A549 (cell line): ENCODE results near the gene SARS2. TPM values are rescaled to one million over a fixed set of nuclear protein-coding genes. Genes with fewer than 3 reads are reported as not detected.
A peak's percentile ranks its signal among the peaks of the same experiment; 100 is the strongest.

Experiments used
- ATAC-seq, 2 experiments: fragments of 200-7000 bp in 1 of 2; fragments of >200 bp in 1 of 2; cut with Nextera tagmentation in 1 of 2; cut with Tn5 transposase in 1 of 2; 3 replicates each; pipeline versions ENCODE4 v1.8.0 to v1.9.1; 2018 to 2020; ENCODE audit warnings: mild to moderate bottlenecking in 1 of 2, moderate library complexity in 1 of 2
- CTCF ChIA-PET: fragments of 300-600 bp; sonication (Branson Sonifier 250); formaldehyde crosslinking; extraction: SDS; loops from one replicate; lab custom pipeline; 2021; ENCODE audit warnings: antibody characterized with exemption, inconsistent platforms; lab: Yijun Ruan, JAX
- POLR2A ChIA-PET: fragments of 350-600 bp; formaldehyde crosslinking; extraction: SDS; loops from one replicate; lab custom pipeline; 2021; ENCODE audit warnings: antibody characterized with exemption, inconsistent platforms; lab: Yijun Ruan, JAX
- DNase-seq, 2 experiments: peaks; one replicate each; pipeline versions ENCODE4 v3.0.0 to v3.0.0-alpha.2; 2011 to 2016; ENCODE audit warnings: low read depth in 1 of 2, low spot score in 1 of 2
- FAIRE-seq: peaks from 2 replicates; lab custom pipeline; 2011; peaks lifted over from hg19 to GRCh38; lab: Jason Lieb, UNC
- H3K27ac ChIP-seq, 2 experiments: fragments of >200 bp; sonication (Bioruptor Twin); formaldehyde crosslinking; 3 replicates each; pipeline ENCODE4 v1.5.1; 2016 to 2017
- H3K4me1 ChIP-seq: fragments of >200 bp; sonication (Bioruptor Twin); formaldehyde crosslinking; 3 replicates; pipeline ENCODE4 v1.6.1; 2016
- H3K4me2 ChIP-seq: fragments of >200 bp; sonication (Bioruptor Twin); formaldehyde crosslinking; 3 replicates; pipeline ENCODE4 v1.6.1; 2016
- H3K4me3 ChIP-seq: fragments of >200 bp; sonication (Bioruptor Twin); formaldehyde crosslinking; 3 replicates; pipeline ENCODE4 v1.5.1; 2016
- H3K9me3 ChIP-seq: fragments of >200 bp; sonication (Bioruptor Twin); formaldehyde crosslinking; 3 replicates; pipeline ENCODE4 v1.6.1; 2016
- CEBPB ChIP-seq, 2 experiments: fragments of >200 bp in 1 of 2; sonication (Bioruptor Twin) in 1 of 2; formaldehyde crosslinking in 1 of 2; IDR thresholded peaks; 2 replicates each; pipeline ENCODE4 v1.6.1; 2012 to 2016
- FOSB ChIP-seq: fragments of 250-450 bp; sonication (Bioruptor Pico); IDR thresholded peaks from 2 replicates; pipeline ENCODE4 v1.5.0; 2020; ENCODE audit warnings: mild to moderate bottlenecking, moderate library complexity
- HDAC2 ChIP-seq: fragments of 200-600 bp; sonication (generic); IDR thresholded peaks from 2 replicates; pipeline ENCODE4 v1.6.1; 2016
- JUN ChIP-seq, 2 experiments: fragments of >200 bp; sonication (Bioruptor Twin); formaldehyde crosslinking; IDR thresholded peaks; 2 replicates in 1 of 2; 3 replicates in 1 of 2; pipeline ENCODE4 v1.6.1; 2016 to 2017
- KDM1A ChIP-seq: fragments of 200-600 bp; sonication (generic); IDR thresholded peaks from 2 replicates; pipeline ENCODE4 v1.6.1; 2016; ENCODE audit warnings: low read depth, mild to moderate bottlenecking
- NFE2L2 ChIP-seq: fragments of 150-350 bp; conservative IDR thresholded peaks from 2 replicates; pipeline ENCODE4 v1.6.1; 2014; ENCODE audit warnings: low read length
- NPAS2 ChIP-seq: fragments of 250-450 bp; sonication (Bioruptor Pico); IDR thresholded peaks from 2 replicates; pipeline ENCODE4 v1.8.0; 2022; ENCODE audit warnings: mild to moderate bottlenecking, moderate library complexity, borderline replicate concordance
- POLR2AphosphoS2 ChIP-seq: conservative IDR thresholded peaks from 2 replicates; pipeline ENCODE4 v1.6.1; 2012; ENCODE audit warnings: low read length, improper control_type of control experiment, inconsistent platforms
- RAD21 ChIP-seq, 2 experiments: fragments of >200 bp in 1 of 2; sonication (Bioruptor Twin) in 1 of 2; formaldehyde crosslinking in 1 of 2; IDR thresholded peaks in 1 of 2; conservative IDR thresholded peaks in 1 of 2; 2 replicates in 1 of 2; 3 replicates in 1 of 2; pipeline ENCODE4 v1.6.1; 2012 to 2018; ENCODE audit warnings: inconsistent platforms in 1 of 2
- RNF2 ChIP-seq: fragments of 200-600 bp; sonication (generic); IDR thresholded peaks from 2 replicates; pipeline ENCODE4 v1.6.1; 2016; ENCODE audit warnings: low read depth, mild to moderate bottlenecking, antibody characterized with exemption, moderate library complexity, borderline replicate concordance
- SMC3 ChIP-seq: fragments of >200 bp; sonication (Bioruptor Twin); formaldehyde crosslinking; IDR thresholded peaks from 3 replicates; pipeline ENCODE4 v1.6.1; 2018; ENCODE audit warnings: inconsistent platforms
- ZNF302 ChIP-seq: fragments of 250-450 bp; sonication (Bioruptor Pico); IDR thresholded peaks from 2 replicates; pipeline ENCODE4 v1.9.0; 2021; ENCODE audit warnings: inconsistent platforms, mild to moderate bottlenecking, moderate library complexity
- WGBS: methylation state at CpG from one replicate; pipeline ENCODE4 v1.1.6; 2017; ENCODE audit errors: missing lambda C conversion rate; 5-methylcytosine and 5-hydroxymethylcytosine counted together
- polyA plus RNA-seq, 4 experiments: library from polyadenylated mRNA; depleted of rRNA in 3 of 4; stranded (reverse); fragments of >200 nt; fragmentation: RNase III in 1 of 4; extraction: RNeasy Plus Mini Kit Qiagen cat#74134 plus additional on column Dnase treatment in 1 of 4; gene quantifications; 2 replicates in 3 of 4; 3 replicates in 1 of 4; pipeline ENCODE4 v1.2.3, GENCODE V29; 2011 to 2017
- TF ChIP-seq, protein P1 (sequence below): IDR thresholded peaks from 2 replicates; pipeline ENCODE4 v1.6.1; 2012; ENCODE audit warnings: low read depth, borderline replicate concordance
- TF ChIP-seq, protein P2 (sequence below): fragments of >200 bp; sonication (Bioruptor Twin); formaldehyde crosslinking; IDR thresholded peaks from 3 replicates; pipeline ENCODE4 v1.5.1; 2016
- TF ChIP-seq, protein P3 (sequence below): fragments of 150-350 bp; IDR thresholded peaks from 2 replicates; pipeline ENCODE4 v1.6.1; 2014; ENCODE audit warnings: low read depth, mild to moderate bottlenecking, low read length
- TF ChIP-seq, protein P4 (sequence below): IDR thresholded peaks from 2 replicates; pipeline ENCODE4 v1.6.1; 2012
- TF ChIP-seq, protein P5 (sequence below): fragments of >200 bp; sonication (Bioruptor Twin); formaldehyde crosslinking; IDR thresholded peaks from 3 replicates; pipeline ENCODE4 v1.6.1; 2016

The SARS2 gene
- polyA plus RNA-seq, 2 of the 4 experiments (the other 2 are of a cell fraction): 46.1 to 93.4 TPM

DNA sequence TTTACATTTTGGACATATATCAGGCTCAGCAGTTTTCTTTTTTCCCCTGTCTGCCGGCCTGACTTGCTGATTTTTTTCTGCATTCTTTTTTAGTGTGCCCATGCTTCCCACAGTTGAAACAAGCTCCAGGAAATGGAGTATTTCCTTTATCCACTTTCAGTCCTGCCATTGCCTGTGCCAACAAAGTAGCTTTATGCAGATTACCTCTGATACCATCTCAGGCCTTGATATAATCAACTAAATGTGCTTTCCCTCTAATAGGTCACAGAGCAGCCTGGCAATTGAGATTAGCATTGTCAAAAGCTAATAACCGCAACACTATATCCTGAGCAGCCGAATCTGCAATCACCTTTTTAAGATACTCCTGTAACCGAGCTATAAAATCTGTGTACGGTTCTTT is 9.4 kb upstream of the SARS2 start (continued):
- TF ChIP-seq, protein P1, sequence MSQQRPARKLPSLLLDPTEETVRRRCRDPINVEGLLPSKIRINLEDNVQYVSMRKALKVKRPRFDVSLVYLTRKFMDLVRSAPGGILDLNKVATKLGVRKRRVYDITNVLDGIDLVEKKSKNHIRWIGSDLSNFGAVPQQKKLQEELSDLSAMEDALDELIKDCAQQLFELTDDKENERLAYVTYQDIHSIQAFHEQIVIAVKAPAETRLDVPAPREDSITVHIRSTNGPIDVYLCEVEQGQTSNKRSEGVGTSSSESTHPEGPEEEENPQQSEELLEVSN: no peak
- TF ChIP-seq KDM1A: no peak

DNA sequence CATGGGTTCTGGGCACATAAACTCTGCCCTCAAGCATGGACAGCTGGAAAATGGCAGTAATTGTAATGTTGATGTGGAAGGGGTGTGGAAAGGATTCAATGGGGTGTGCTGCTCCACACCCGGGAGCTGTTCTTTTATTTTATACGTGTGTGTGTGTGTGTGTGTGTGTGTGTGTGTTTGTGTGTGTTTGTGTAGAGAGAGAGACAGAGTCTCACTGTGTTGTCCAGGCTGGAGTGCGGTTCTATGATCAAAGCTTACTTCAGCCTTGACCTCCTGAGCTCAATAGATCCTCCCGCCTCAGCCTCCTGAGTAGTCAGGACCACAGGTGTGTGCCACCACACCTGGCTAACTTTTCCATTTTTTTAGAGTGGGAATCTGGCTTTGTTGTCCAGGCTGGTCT is 3.0 kb upstream of the SARS2 start:
- CTCF ChIA-PET: interaction anchor here (0.6 to 12.2 kb wide), 35 partner anchors 8 to 947 kb away, joined by 3 to 245 read pairs (median 4); partner anchors contain the start of genes ECH1, FAM98C, FBXO17 and LGALS4
- FAIRE-seq: no peak
- POLR2A ChIA-PET: interaction anchor here (1.0 kb wide), 1 partner anchor 84 kb away, joined by 5 read pairs; no protein-coding TSS in a partner anchor

DNA sequence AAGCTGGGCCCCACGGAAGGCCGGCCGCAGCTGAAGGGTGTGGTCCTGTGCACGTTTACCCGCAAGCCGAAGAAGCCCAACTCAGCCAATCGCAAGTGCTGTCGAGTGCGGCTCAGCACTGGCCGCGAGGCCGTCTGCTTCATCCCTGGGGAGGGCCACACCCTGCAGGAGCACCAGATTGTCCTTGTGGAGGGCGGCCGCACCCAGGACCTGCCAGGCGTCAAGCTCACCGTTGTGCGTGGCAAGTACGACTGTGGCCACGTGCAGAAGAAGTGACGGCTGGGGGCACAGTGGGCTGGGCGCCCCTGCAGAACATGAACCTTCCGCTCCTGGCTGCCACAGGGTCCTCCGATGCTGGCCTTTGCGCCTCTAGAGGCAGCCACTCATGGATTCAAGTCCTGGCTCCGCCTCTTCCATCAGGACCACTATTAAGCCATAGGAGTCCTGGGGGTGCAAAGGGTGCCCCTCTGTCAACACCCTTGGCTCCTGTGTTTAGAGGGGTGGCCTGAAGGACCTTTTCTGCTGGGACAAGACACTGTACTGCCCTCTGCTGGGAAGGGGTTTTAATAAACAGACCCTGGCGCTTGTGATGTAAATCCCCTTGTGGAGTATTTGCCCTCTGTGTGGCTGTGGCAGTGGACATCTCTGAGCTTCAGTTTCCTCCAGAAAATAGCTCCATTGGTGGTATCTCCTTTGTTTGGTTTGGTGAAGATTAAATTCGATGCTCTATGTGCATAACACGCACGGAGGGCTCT is 2.0 kb upstream of the SARS2 start:
- DNase-seq: peak; percentile 88 to 89
- WGBS: 91% methylated on average over 29 of the region's 29 CpGs
- peak overlapping the region; percentile 66; the same call in 1 of the 3 replicates for H3K4me3 ChIP-seq
- H3K9me3 ChIP-seq: no peaks in the 10 kb centered on the region
- H3K27ac ChIP-seq: peak overlapping the region in 1 of 2 experiments; percentile 6; a peak in 1 of 6 replicates
- CTCF ChIA-PET: interaction anchor here (0.6 to 12.2 kb wide), 41 partner anchors 8 to 946 kb away, joined by 3 to 245 read pairs (median 4); partner anchors contain the start of genes FAM98C, FBXO17, NFKBIB and SIRT2
- peaks cover 19% of the 10 kb centered on the region for H3K4me1 ChIP-seq
- peak in 1 of 2 experiments; percentile 12; a peak in 2 of 5 replicates for TF ChIP-seq JUN (IDR thresholded peaks at IDR 0.05)
- TF ChIP-seq NPAS2 (CRISPR knock-in tag): no peak
- TF ChIP-seq NFE2L2: no peak
- TF ChIP-seq, protein P2, sequence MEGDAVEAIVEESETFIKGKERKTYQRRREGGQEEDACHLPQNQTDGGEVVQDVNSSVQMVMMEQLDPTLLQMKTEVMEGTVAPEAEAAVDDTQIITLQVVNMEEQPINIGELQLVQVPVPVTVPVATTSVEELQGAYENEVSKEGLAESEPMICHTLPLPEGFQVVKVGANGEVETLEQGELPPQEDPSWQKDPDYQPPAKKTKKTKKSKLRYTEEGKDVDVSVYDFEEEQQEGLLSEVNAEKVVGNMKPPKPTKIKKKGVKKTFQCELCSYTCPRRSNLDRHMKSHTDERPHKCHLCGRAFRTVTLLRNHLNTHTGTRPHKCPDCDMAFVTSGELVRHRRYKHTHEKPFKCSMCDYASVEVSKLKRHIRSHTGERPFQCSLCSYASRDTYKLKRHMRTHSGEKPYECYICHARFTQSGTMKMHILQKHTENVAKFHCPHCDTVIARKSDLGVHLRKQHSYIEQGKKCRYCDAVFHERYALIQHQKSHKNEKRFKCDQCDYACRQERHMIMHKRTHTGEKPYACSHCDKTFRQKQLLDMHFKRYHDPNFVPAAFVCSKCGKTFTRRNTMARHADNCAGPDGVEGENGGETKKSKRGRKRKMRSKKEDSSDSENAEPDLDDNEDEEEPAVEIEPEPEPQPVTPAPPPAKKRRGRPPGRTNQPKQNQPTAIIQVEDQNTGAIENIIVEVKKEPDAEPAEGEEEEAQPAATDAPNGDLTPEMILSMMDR: peak; percentile 76
- 0 out of 2 replicates have a peak, but pooled peaks have one; percentile 47 for TF ChIP-seq POLR2AphosphoS2
- TF ChIP-seq, protein P3, sequence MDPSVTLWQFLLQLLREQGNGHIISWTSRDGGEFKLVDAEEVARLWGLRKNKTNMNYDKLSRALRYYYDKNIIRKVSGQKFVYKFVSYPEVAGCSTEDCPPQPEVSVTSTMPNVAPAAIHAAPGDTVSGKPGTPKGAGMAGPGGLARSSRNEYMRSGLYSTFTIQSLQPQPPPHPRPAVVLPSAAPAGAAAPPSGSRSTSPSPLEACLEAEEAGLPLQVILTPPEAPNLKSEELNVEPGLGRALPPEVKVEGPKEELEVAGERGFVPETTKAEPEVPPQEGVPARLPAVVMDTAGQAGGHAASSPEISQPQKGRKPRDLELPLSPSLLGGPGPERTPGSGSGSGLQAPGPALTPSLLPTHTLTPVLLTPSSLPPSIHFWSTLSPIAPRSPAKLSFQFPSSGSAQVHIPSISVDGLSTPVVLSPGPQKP: no peak
- 0 out of 4 replicates have a peak, but pooled peaks of 1 of the 2 experiments have one; percentile 17 for TF ChIP-seq CEBPB (IDR thresholded peaks at IDR 0.05)
- no peak for TF ChIP-seq ZNF302 (CRISPR knock-in tag)
- TF ChIP-seq RAD21 (conservative IDR thresholded peaks at IDR 0.05 in 1 of 2, IDR thresholded peaks at IDR 0.05 in 1 of 2): peak; percentile 60 to 69
- no peak for TF ChIP-seq FOSB (CRISPR knock-in tag)
- TF ChIP-seq SMC3: peak; percentile 66
- TF ChIP-seq HDAC2: no peak
- no peak for TF ChIP-seq RNF2
- TF ChIP-seq, protein P4, sequence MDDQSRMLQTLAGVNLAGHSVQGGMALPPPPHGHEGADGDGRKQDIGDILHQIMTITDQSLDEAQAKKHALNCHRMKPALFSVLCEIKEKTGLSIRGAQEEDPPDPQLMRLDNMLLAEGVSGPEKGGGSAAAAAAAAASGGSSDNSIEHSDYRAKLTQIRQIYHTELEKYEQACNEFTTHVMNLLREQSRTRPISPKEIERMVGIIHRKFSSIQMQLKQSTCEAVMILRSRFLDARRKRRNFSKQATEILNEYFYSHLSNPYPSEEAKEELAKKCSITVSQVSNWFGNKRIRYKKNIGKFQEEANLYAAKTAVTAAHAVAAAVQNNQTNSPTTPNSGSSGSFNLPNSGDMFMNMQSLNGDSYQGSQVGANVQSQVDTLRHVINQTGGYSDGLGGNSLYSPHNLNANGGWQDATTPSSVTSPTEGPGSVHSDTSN: no peak; the same call in 1 of the 2 replicates
- FAIRE-seq: no peak
- POLR2A ChIA-PET: interaction anchor here (1.0 to 2.8 kb wide), 4 partner anchors 12 to 83 kb away, joined by 5 to 21 read pairs (median 9); partner anchors contain the start of gene FBXO17
- H3K4me2 ChIP-seq: peak overlapping the region; percentile 70
- peak; percentile 13 to 24; a peak in 3 of 6 replicates for ATAC-seq

More for the DNA sequence above, 3.0 kb upstream of the SARS2 start:
- no peak overlapping the region for H3K4me2 ChIP-seq
- 67% methylated on average over 4 of the region's 4 CpGs for WGBS
- no peak overlapping the region for H3K4me3 ChIP-seq
- ATAC-seq: no peak
- no peaks in the 10 kb centered on the region for H3K9me3 ChIP-seq
- TF ChIP-seq, protein P1: no peak
- TF ChIP-seq, protein P5, sequence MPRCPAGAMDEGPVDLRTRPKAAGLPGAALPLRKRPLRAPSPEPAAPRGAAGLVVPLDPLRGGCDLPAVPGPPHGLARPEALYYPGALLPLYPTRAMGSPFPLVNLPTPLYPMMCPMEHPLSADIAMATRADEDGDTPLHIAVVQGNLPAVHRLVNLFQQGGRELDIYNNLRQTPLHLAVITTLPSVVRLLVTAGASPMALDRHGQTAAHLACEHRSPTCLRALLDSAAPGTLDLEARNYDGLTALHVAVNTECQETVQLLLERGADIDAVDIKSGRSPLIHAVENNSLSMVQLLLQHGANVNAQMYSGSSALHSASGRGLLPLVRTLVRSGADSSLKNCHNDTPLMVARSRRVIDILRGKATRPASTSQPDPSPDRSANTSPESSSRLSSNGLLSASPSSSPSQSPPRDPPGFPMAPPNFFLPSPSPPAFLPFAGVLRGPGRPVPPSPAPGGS: 0 out of 3 replicates have a peak, but pooled peaks have one; percentile 17
- DNase-seq: no peak
- H3K27ac ChIP-seq: no peak overlapping the region
- H3K4me1 ChIP-seq: peaks cover 19% of the 10 kb centered on the region
